ENCODE results near the gene C3orf80.
"Not testable (repeated sequence)": the region's sequence is repeated elsewhere in the genome, so short reads cannot be mapped to it uniquely, and the experiment has no call there.

Gene C3orf80

GRCh38 chr3:160213191-160213590 lies 12.0 kb upstream of the C3orf80 start:
- DNase-seq (ENCODE audit: low read depth in 3 of 3): no peak

GRCh38 chr3:160217675-160218074 lies 7.5 kb upstream of the C3orf80 start:
- no peak for DNase-seq (ENCODE audit: low read depth in 3 of 3)

- DNase-seq (ENCODE audit: low read depth in 3 of 3): no peak
These were observed 7.1 kb upstream of the C3orf80 start for GRCh38 chr3:160218136-160218535.

GRCh38 chr3:160220038-160220437 lies 5.2 kb upstream of the C3orf80 start:
- no peak for DNase-seq (ENCODE audit: low read depth in 3 of 3)

GRCh38 chr3:160221019-160221418 lies 4.2 kb upstream of the C3orf80 start:
- no peak for DNase-seq (ENCODE audit: low read depth in 3 of 3)

- no peak for DNase-seq (ENCODE audit: low read depth in 3 of 3)
These were observed 966 bp upstream of the C3orf80 start for GRCh38 chr3:160224256-160224655.

GRCh38 chr3:160224811-160225175 lies 429 bp upstream of the C3orf80 start:
- DNase-seq (ENCODE audit: low read depth in 3 of 3): no peak

- DNase-seq (ENCODE audit: low read depth in 3 of 3): no peak
These were observed 1.0 kb downstream of the C3orf80 start for GRCh38 chr3:160226026-160226907.

GRCh38 chr3:160227419-160227818 lies 2.2 kb downstream of the C3orf80 start:
- no peak for DNase-seq (ENCODE audit: low read depth in 3 of 3)

- DNase-seq (ENCODE audit: low read depth in 3 of 3): no peak
These were observed 6.8 kb downstream of the C3orf80 start for GRCh38 chr3:160232014-160232413.

GRCh38 chr3:160240719-160241118 lies 15.5 kb downstream of the C3orf80 start:
- not testable (repeated sequence) for DNase-seq (ENCODE audit: low read depth in 3 of 3)

GRCh38 chr3:160245261-160245800 lies 20.1 kb downstream of the C3orf80 start:
- no peak for DNase-seq (ENCODE audit: low read depth in 3 of 3)

- DNase-seq (ENCODE audit: low read depth in 3 of 3): no peak
These were observed 22.5 kb downstream of the C3orf80 start for GRCh38 chr3:160247766-160248165.

GRCh38 chr3:160253298-160253697 lies 28.1 kb downstream of the C3orf80 start:
- DNase-seq (ENCODE audit: low read depth in 3 of 3): no peak

GRCh38 chr3:160257606-160258005 lies 32.4 kb downstream of the C3orf80 start:
- no peak for DNase-seq (ENCODE audit: low read depth in 3 of 3)

- DNase-seq (ENCODE audit: low read depth in 3 of 3): no peak
These were observed 34.4 kb downstream of the C3orf80 start for GRCh38 chr3:160259589-160259988.

- no peak for DNase-seq (ENCODE audit: low read depth in 3 of 3)
These were observed 35.5 kb downstream of the C3orf80 start for GRCh38 chr3:160260587-160261270.

GRCh38 chr3:160265088-160265487 lies 39.9 kb downstream of the C3orf80 start:
- no peak for DNase-seq (ENCODE audit: low read depth in 3 of 3)

Measured in stimulated activated CD4-positive, alpha-beta T cell treated with anti-CD3 and anti-CD28 coated beads, TNF-alpha, amount 100 ng/mL, for 48 hours (primary cell).